H9 (cell line): ENCODE measurements around the gene SLAMF6. TPM values are rescaled to one million over a fixed set of nuclear protein-coding genes. Genes with fewer than 3 reads are reported as not detected.

ENCODE experiments used
- DNase-seq: peaks from one replicate; pipeline ENCODE4 v3.0.0-alpha.2; 2017
- H2AFZ ChIP-seq: one replicate; pipeline ENCODE4 v1.6.1; 2013; ENCODE audit warnings: mild to moderate bottlenecking, low read length, control low read depth, moderate library complexity
- H2AK5ac ChIP-seq: 2 replicates; pipeline ENCODE4 v1.6.1; 2013; ENCODE audit warnings: low read length, control low read depth, mixed read lengths; ENCODE audit not compliant: insufficient read length
- H2BK120ac ChIP-seq: one replicate; pipeline ENCODE4 v1.6.1; 2013; ENCODE audit warnings: low read depth, mild to moderate bottlenecking, low read length, control low read depth, inconsistent platforms; ENCODE audit not compliant: poor library complexity, severe bottlenecking
- H2BK12ac ChIP-seq: 2 replicates; pipeline ENCODE4 v1.6.1; 2013; ENCODE audit warnings: low read length, control low read depth, mixed read lengths, low read depth; ENCODE audit not compliant: insufficient read length
- H2BK15ac ChIP-seq: 2 replicates; pipeline ENCODE4 v1.6.1; 2013; ENCODE audit warnings: low read depth, low read length, control low read depth
- H2BK20ac ChIP-seq: one replicate; pipeline ENCODE4 v1.6.1; 2013; ENCODE audit warnings: low read depth, mild to moderate bottlenecking, low read length, control low read depth, inconsistent platforms; ENCODE audit not compliant: poor library complexity, severe bottlenecking
- H2BK5ac ChIP-seq: 2 replicates; pipeline ENCODE4 v1.6.1; 2013; ENCODE audit warnings: low read length, control low read depth, mixed read lengths; ENCODE audit not compliant: insufficient read length
- H3K14ac ChIP-seq: 2 replicates; pipeline ENCODE4 v1.6.1; 2013; ENCODE audit warnings: low read length, control low read depth; ENCODE audit not compliant: insufficient read depth
- H3K18ac ChIP-seq: 2 replicates; pipeline ENCODE4 v1.6.1; 2013; ENCODE audit warnings: low read depth, mild to moderate bottlenecking, mixed read lengths, low read length, control low read depth; ENCODE audit not compliant: insufficient read length
- H3K23ac ChIP-seq: 2 replicates; pipeline ENCODE4 v1.6.1; 2013; ENCODE audit warnings: low read length, control low read depth, mixed read lengths, low read depth; ENCODE audit not compliant: insufficient read length
- H3K23me2 ChIP-seq: 2 replicates; pipeline ENCODE4 v1.6.1; 2013; ENCODE audit warnings: low read depth, mild to moderate bottlenecking, mixed read lengths, low read length, control low read depth; ENCODE audit not compliant: insufficient read length, poor library complexity, severe bottlenecking
- H3K27ac ChIP-seq: 2 replicates; pipeline ENCODE4 v1.5.1; 2013; ENCODE audit warnings: low read length, control low read depth, mixed read lengths, low read depth; ENCODE audit not compliant: insufficient read length
- H3K27me3 ChIP-seq: 2 replicates; pipeline ENCODE4 v1.6.1; 2013; ENCODE audit warnings: low read length, control low read depth, inconsistent platforms; ENCODE audit not compliant: insufficient read depth
- H3K4ac ChIP-seq: 2 replicates; pipeline ENCODE4 v1.6.1; 2013; ENCODE audit warnings: low read depth, mild to moderate bottlenecking, control low read depth, inconsistent platforms, low read length, moderate library complexity
- H3K4me1 ChIP-seq: 2 replicates; pipeline ENCODE4 v1.6.1; 2013; ENCODE audit warnings: low read length, control low read depth, inconsistent platforms; ENCODE audit not compliant: insufficient read depth
- H3K4me2 ChIP-seq: 2 replicates; pipeline ENCODE4 v1.6.1; 2013; ENCODE audit warnings: low read length, control low read depth, mixed read lengths; ENCODE audit not compliant: insufficient read length, insufficient read depth
- H3K56ac ChIP-seq: 2 replicates; pipeline ENCODE4 v1.6.1; 2013; ENCODE audit warnings: low read depth, mild to moderate bottlenecking, mixed read lengths, low read length, control low read depth; ENCODE audit not compliant: insufficient read length
- H3K79me1 ChIP-seq: 2 replicates; pipeline ENCODE4 v1.6.1; 2013; ENCODE audit warnings: low read depth, mild to moderate bottlenecking, moderate library complexity, low read length, control low read depth, inconsistent platforms; ENCODE audit not compliant: insufficient read depth, poor library complexity, severe bottlenecking
- H3K79me2 ChIP-seq: 2 replicates; pipeline ENCODE4 v1.6.1; 2013; ENCODE audit warnings: low read length, control low read depth, inconsistent platforms; ENCODE audit not compliant: insufficient read depth
- H3K9ac ChIP-seq: 2 replicates; pipeline ENCODE4 v1.6.1; 2013; ENCODE audit warnings: low read length, control low read depth, mixed read lengths; ENCODE audit not compliant: insufficient read length; ENCODE audit errors: extremely low read depth
- H3K9me3 ChIP-seq: one replicate; pipeline ENCODE4 v1.6.1; 2013; ENCODE audit warnings: low read depth, low read length, inconsistent platforms; ENCODE audit not compliant: control insufficient read depth
- H3T11ph ChIP-seq: one replicate; pipeline ENCODE4 v1.6.1; 2013; ENCODE audit warnings: mild to moderate bottlenecking, low read length, control low read depth, inconsistent platforms
- H4K20me1 ChIP-seq: one replicate; pipeline ENCODE4 v1.6.1; 2013; ENCODE audit not compliant: control insufficient read depth, insufficient read length, insufficient read depth
- H4K5ac ChIP-seq: 2 replicates; pipeline ENCODE4 v1.6.1; 2013; ENCODE audit warnings: low read depth, mild to moderate bottlenecking, mixed read lengths, low read length, control low read depth; ENCODE audit not compliant: insufficient read length
- H4K8ac ChIP-seq: replicated peaks from 2 replicates; pipeline ENCODE4 v1.6.1; 2013; ENCODE audit warnings: low read length, control low read depth, mixed read lengths, low read depth; ENCODE audit not compliant: insufficient read length
- H4K91ac ChIP-seq: 2 replicates; pipeline ENCODE4 v1.6.1; 2013; ENCODE audit warnings: low read depth, mild to moderate bottlenecking, moderate library complexity, mixed read lengths, low read length, control low read depth; ENCODE audit not compliant: insufficient read length
- H3K27ac Mint-ChIP-seq, 3 experiments: 2 replicates in 2 of 3; 3 replicates in 1 of 3; pipeline ENCODE4 v1.8.0; 2020 to 2021; ENCODE audit warnings: mixed read lengths in 3 of 3, mild to moderate bottlenecking in 1 of 3, moderate library complexity in 1 of 3
- H3K27me3 Mint-ChIP-seq: 2 replicates; pipeline ENCODE4 v1.8.0; 2021; ENCODE audit warnings: low read depth, mild to moderate bottlenecking, moderate library complexity, mixed read lengths
- H3K36me3 Mint-ChIP-seq, 3 experiments: 2 replicates in 2 of 3; 3 replicates in 1 of 3; pipeline ENCODE4 v1.8.0; 2020 to 2021; ENCODE audit warnings: low read depth in 3 of 3, mixed read lengths in 3 of 3; ENCODE audit not compliant: insufficient read depth in 1 of 3
- H3K4me1 Mint-ChIP-seq, 2 experiments: 2 replicates each; pipeline ENCODE4 v1.8.0; 2020; ENCODE audit warnings: mixed read lengths in 2 of 2
- H3K4me3 Mint-ChIP-seq, 2 experiments: 2 replicates in 1 of 2; 3 replicates in 1 of 2; pipeline ENCODE4 v1.8.0; 2020 to 2021; ENCODE audit warnings: mild to moderate bottlenecking in 2 of 2, mixed read lengths in 2 of 2, moderate library complexity in 1 of 2
- H3K9me3 Mint-ChIP-seq, 2 experiments: 2 replicates in 1 of 2; 3 replicates in 1 of 2; pipeline ENCODE4 v1.8.0; 2020; ENCODE audit warnings: mild to moderate bottlenecking in 2 of 2, mixed read lengths in 2 of 2, moderate library complexity in 1 of 2
- CTCF ChIP-seq: fragments of 200-600 bp; sonication (generic); conservative IDR thresholded peaks from 3 replicates; pipeline ENCODE4 v1.8.0; 2021; ENCODE audit warnings: antibody characterized with exemption, mild to moderate bottlenecking
- WGBS: extraction: QIAGEN DNeasy Blood & Tissue Kit; methylation state at CpG from one replicate; pipeline ENCODE4 v1.1.7; 2013; ENCODE audit warnings: missing lambda C conversion rate, low lambda C conversion rate, mixed read lengths; ENCODE audit not compliant: insufficient read length; ENCODE audit errors: extremely low coverage; 5-methylcytosine and 5-hydroxymethylcytosine counted together
- total RNA-seq: library from RNA; stranded (reverse); gene quantifications from 2 replicates; pipeline ENCODE4 v1.2.1, GENCODE V29; 2021

Gene SLAMF6
- total RNA-seq, 1 experiment from 2014 or later: not detected

- Histone ChIP-seq H2AFZ (no peak overlapping the region), H4K20me1 (no peaks in the 10 kb centered on the region), H4K8ac (no peak overlapping the region), H3K79me1 (no peaks in the 10 kb centered on the region), H2BK12ac (no peak overlapping the region), H2BK15ac (no peak overlapping the region), H3K27me3 (no peaks in the 10 kb centered on the region), H4K5ac (no peak overlapping the region), H3K9ac (no peak overlapping the region), H3K23ac (no peak overlapping the region), H3K18ac (no peak overlapping the region), H2BK5ac (no peak overlapping the region), H2AK5ac (no peak overlapping the region), H3K4me1 (no peaks in the 10 kb centered on the region; the same call in 1 of the 2 replicates), H3K27ac (no peak overlapping the region), H3T11ph (no peak overlapping the region), H3K56ac (no peak overlapping the region), H2BK20ac (no peak overlapping the region), H3K79me2 (no peaks in the 10 kb centered on the region), H3K23me2 (no peaks in the 10 kb centered on the region), H3K4ac (no peak overlapping the region), H3K4me2 (no peak overlapping the region), H2BK120ac (no peak overlapping the region), H3K14ac (no peak overlapping the region), H3K9me3 (no peaks in the 10 kb centered on the region), H4K91ac (no peak overlapping the region)
- Mint-ChIP-seq H3K9me3 (no peaks in the 10 kb centered on the region), H3K36me3 (no peaks in the 10 kb centered on the region), H3K27ac (no peak overlapping the region), H3K27me3 (no peaks in the 10 kb centered on the region), H3K4me1 (peaks cover 24 to 29% of the 10 kb centered on the region in 2 experiments), H3K4me3 (no peak overlapping the region)
- DNase-seq: no peak
- WGBS: no CpG with 5 or more reads among the region's 2 CpGs
- no peak for TF ChIP-seq CTCF
These were observed 64.0 kb downstream of the SLAMF6 start for GRCh38 chr1:160459056-160459455.
